ENCODE results near the gene ALKBH8. TPM values are rescaled to one million over a fixed set of nuclear protein-coding genes. Genes with fewer than 3 reads are reported as not detected.
A peak's percentile ranks its signal among the peaks of the same experiment; 100 is the strongest.
"Not testable (repeated sequence)": the region's sequence is repeated elsewhere in the genome, so short reads cannot be mapped to it uniquely, and the experiment has no call there.

Gene ALKBH8
- total RNA-seq, 3 donors from 2014 or later: 17.8 to 22.2 (median 20.8) TPM

DNA sequence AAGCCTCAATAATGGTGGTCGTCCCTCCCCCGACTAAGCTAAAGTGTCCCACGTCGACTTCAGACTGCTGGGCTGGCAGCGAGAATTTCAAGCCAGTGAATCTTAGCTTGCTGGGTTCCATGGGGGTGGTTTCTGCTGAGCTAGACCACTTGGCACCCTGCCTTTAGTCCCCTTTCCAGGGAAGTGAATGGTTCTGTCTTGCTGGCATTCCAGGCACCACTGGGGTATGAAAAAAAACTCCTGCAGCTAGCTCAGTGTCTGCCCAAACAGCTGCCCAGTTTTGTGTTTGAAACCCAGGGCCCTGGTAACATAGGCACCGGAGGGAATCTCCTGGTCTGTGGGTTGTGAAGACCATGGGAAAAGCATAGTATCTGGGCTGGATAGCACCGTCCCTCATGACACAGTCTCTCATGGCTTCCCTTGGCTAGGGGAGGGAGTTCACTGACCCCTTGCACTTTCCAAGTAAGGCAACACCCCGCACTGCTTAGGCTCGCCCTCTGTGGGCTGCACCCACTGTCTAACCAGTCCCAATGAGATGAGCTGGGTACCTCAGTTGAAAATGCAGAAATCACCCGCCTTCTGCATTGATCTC, 99.2 kb downstream of the ALKBH8 start:
- H3K4me3 Mint-ChIP-seq; H3K4me1 Mint-ChIP-seq (ENCODE audit: low read depth); H3K36me3 Mint-ChIP-seq (ENCODE audit: insufficient read depth); DNase-seq; H3K9me3 Mint-ChIP-seq; ATAC-seq: not testable (repeated sequence)
- peaks cover 30% of the 10 kb centered on the region for H3K27me3 Mint-ChIP-seq (ENCODE audit: low read depth)

- Mint-ChIP-seq H3K9me3 (no peaks in the 10 kb centered on the region), H3K36me3 (ENCODE audit: insufficient read depth) (peaks cover 9% of the 10 kb centered on the region), H3K4me1 (ENCODE audit: low read depth) (peaks cover 26% of the 10 kb centered on the region), H3K27me3 (ENCODE audit: low read depth) (peaks cover 4% of the 10 kb centered on the region), H3K4me3 (peak within 1 kb of the TSS; percentile 84)
- ATAC-seq: peak; percentile 94 to 96
- DNase-seq: peak; percentile 79
These were observed 107.8 kb downstream of the ALKBH8 start, which contains the start of gene CWF19L2 for GRCh38 chr11:107457558-107458271. TSS of gene CWF19L2 (minus strand) at chr11:107457825. CDS start at chr11:107457816, 9 bp downstream.

DNA sequence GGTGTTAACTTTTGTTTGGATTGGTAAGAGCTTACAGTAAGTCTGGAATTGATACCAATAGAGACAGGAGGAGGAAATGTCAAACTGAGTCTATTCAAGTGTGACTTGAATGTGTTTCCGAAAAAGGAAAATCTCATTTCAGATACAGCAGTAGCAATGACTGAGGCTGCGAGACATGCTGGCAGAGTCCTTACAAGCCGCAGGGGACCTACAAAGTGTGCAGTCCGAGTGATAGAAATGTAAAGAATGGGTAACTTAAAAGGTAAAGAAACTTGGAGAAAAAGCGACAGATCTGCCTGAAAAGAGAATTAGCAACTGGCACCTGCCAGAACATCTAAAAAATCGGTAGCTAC, 108.4 kb downstream of the ALKBH8 start:
- Mint-ChIP-seq H3K27me3 (ENCODE audit: low read depth) (peaks cover 4% of the 10 kb centered on the region), H3K9me3 (no peaks in the 10 kb centered on the region), H3K36me3 (ENCODE audit: insufficient read depth) (peaks cover 11% of the 10 kb centered on the region), H3K4me3 (peak overlapping the region; percentile 84), H3K4me1 (ENCODE audit: low read depth) (peaks cover 26% of the 10 kb centered on the region)
- no peak for DNase-seq
- ATAC-seq: peak; percentile 41 to 58

- Mint-ChIP-seq H3K4me3 (no peak overlapping the region), H3K4me1 (ENCODE audit: low read depth) (peaks cover 35% of the 10 kb centered on the region), H3K27me3 (ENCODE audit: low read depth) (no peaks in the 10 kb centered on the region), H3K9me3 (no peaks in the 10 kb centered on the region), H3K36me3 (ENCODE audit: insufficient read depth) (peaks cover 23% of the 10 kb centered on the region)
- DNase-seq (no peak), ATAC-seq (no peak)
These were observed 111.8 kb downstream of the ALKBH8 start for GRCh38 chr11:107453594-107454286.

Other genes starting within 250 kb of the ALKBH8 start
- gene CWF19L2, start 107.9 kb downstream of the ALKBH8 start, total RNA-seq: 10 to 100 TPM; 11.4 to 13.3 (median 11.5) TPM
- gene ELMOD1, start 25.4 kb upstream of the ALKBH8 start, total RNA-seq: not detected
- not detected for gene SLN, start 146.3 kb upstream of the ALKBH8 start, total RNA-seq

Measured in activated T-cell treated with anti-CD3 and anti-CD28 coated beads, Interleukin-2, amount 50 U/mL, for 4 hours (primary cell).